ENCODE results near the gene PRKAR1B.

The PRKAR1B gene

DNA sequence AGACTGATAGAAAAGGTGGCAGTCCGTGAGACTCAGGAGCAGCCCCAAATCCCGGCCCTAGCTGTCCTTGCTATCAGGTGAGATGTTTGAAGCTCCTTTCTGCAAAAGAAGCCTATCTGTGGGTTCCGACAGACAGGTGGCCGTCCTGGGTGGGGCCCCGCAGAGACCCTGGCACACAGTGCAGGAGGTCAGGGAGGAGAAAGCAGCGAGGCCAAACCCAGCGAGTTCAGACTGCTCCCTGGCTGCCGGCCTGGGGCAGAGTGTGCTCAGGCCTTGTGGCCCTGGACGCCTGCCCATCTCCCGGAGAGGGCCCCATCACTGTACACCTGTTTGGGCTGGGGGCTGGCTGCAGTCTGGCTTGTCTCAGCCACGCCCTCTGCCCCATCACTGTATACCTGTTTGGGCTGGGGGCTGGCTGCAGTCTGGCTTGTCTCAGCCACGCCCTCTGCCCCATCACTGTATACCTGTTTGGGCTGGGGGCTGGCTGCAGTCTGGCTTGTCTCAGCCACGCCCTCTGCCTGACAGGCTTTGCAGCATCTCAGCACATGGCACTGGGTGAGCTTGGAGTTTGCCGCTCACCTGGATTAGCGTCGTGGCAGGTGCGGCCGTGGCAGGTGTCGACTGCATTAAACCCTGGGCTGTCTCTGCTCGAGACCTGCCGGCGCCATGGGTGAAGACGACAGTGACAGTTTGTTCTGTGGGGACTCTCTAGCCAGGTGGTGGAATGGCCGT is 11.8 kb upstream of the PRKAR1B start:
- H3K23ac ChIP-seq (ENCODE audit: low read depth, low read length, poor library complexity), result no peak overlapping the region
- H3K14ac ChIP-seq (ENCODE audit: low read length), result no peak overlapping the region
- no peak for DNase-seq (ENCODE audit: low spot score)

GRCh38 chr7:738241-738640 is 11.2 kb upstream of the PRKAR1B start:
- H2AK5ac ChIP-seq (ENCODE audit: low read depth, low read length), result no peak overlapping the region
- H2BK120ac ChIP-seq (ENCODE audit: low read depth, low read length), result no peak overlapping the region
- no peak overlapping the region for H3K4ac ChIP-seq (ENCODE audit: low read length)
- no peak overlapping the region for H3K4me3 ChIP-seq (ENCODE audit: low read length in 2 of 2)
- H3K9ac ChIP-seq (ENCODE audit: low read depth, low read length, poor library complexity), result no peak overlapping the region
- H4K8ac ChIP-seq (ENCODE audit: low read depth, low read length), result no peak overlapping the region
- peaks cover 25% of the 10 kb centered on the region for H3K79me1 ChIP-seq (ENCODE audit: low read depth, low read length)
- peaks cover 23 to 60% of the 10 kb centered on the region in 2 donors for H3K36me3 ChIP-seq (replicated peaks in 1 of 2; ENCODE audit: control insufficient read depth in 2 of 2, insufficient read depth in 2 of 2, low read length in 2 of 2)
- H3K14ac ChIP-seq (ENCODE audit: low read length), result no peak overlapping the region
- H4K91ac ChIP-seq (ENCODE audit: low read depth, low read length, poor library complexity), result no peak overlapping the region
- no peak overlapping the region for H3K27ac ChIP-seq (replicated peaks; ENCODE audit: low read length)
- H3K4me1 ChIP-seq (ENCODE audit: control insufficient read depth in 2 of 2, insufficient read depth in 1 of 2, low read depth in 1 of 2, low read length in 2 of 2), result no peaks in the 10 kb centered on the region
- no peak overlapping the region for H2AFZ ChIP-seq (ENCODE audit: low read length)
- peaks cover 10 to 22% of the 10 kb centered on the region in 2 donors for H3K9me3 ChIP-seq (replicated peaks in 1 of 2; ENCODE audit: control insufficient read depth in 2 of 2, insufficient read depth in 1 of 2, low read depth in 1 of 2, low read length in 2 of 2)
- H3K23ac ChIP-seq (ENCODE audit: low read depth, low read length, poor library complexity), result no peak overlapping the region
- H2BK12ac ChIP-seq (ENCODE audit: low read length), result no peak overlapping the region
- no peak for DNase-seq (ENCODE audit: low spot score)
- H3K27me3 ChIP-seq (ENCODE audit: control insufficient read depth in 3 of 3, insufficient read depth in 3 of 3, low read depth in 1 of 3, low read length in 3 of 3), result no peaks in the 10 kb centered on the region
- no CpG with 5 or more reads among the region's 5 CpGs for WGBS, 2 donors (ENCODE audit: extremely low coverage in 2 of 2, insufficient read length in 2 of 2, insufficient replicate concordance in 1 of 2)
- H2BK5ac ChIP-seq (ENCODE audit: low read length), result no peak overlapping the region
- H2BK15ac ChIP-seq (ENCODE audit: low read length), result no peak overlapping the region
- no peak overlapping the region for H3K18ac ChIP-seq (ENCODE audit: low read length)
- no peak overlapping the region for H3K4me2 ChIP-seq (ENCODE audit: insufficient read depth, low read length, poor library complexity, severe bottlenecking)

More for the DNA sequence above, 11.8 kb upstream of the PRKAR1B start:
- H3K27ac ChIP-seq (replicated peaks; ENCODE audit: low read length), result no peak overlapping the region
- WGBS, 2 donors (ENCODE audit: extremely low coverage in 2 of 2, insufficient read length in 2 of 2, insufficient replicate concordance in 1 of 2), result no CpG with 5 or more reads among the region's 24 CpGs
- H2AK5ac ChIP-seq (ENCODE audit: low read depth, low read length), result no peak overlapping the region
- H3K27me3 ChIP-seq (ENCODE audit: control insufficient read depth in 3 of 3, insufficient read depth in 3 of 3, low read depth in 1 of 3, low read length in 3 of 3), result no peaks in the 10 kb centered on the region
- no peak overlapping the region for H3K4ac ChIP-seq (ENCODE audit: low read length)
- H4K91ac ChIP-seq (ENCODE audit: low read depth, low read length, poor library complexity), result no peak overlapping the region
- no peak overlapping the region for H2AFZ ChIP-seq (ENCODE audit: low read length)
- no peak overlapping the region for H3K4me2 ChIP-seq (ENCODE audit: insufficient read depth, low read length, poor library complexity, severe bottlenecking)
- peaks cover 25% of the 10 kb centered on the region for H3K79me1 ChIP-seq (ENCODE audit: low read depth, low read length)
- H2BK12ac ChIP-seq (ENCODE audit: low read length), result no peak overlapping the region
- no peak overlapping the region for H2BK120ac ChIP-seq (ENCODE audit: low read depth, low read length)
- no peaks in the 10 kb centered on the region for H3K4me1 ChIP-seq (ENCODE audit: control insufficient read depth in 2 of 2, insufficient read depth in 1 of 2, low read depth in 1 of 2, low read length in 2 of 2)
- H2BK5ac ChIP-seq (ENCODE audit: low read length), result no peak overlapping the region
- H2BK15ac ChIP-seq (ENCODE audit: low read length), result no peak overlapping the region
- peaks cover 10 to 18% of the 10 kb centered on the region in 2 donors for H3K9me3 ChIP-seq (replicated peaks in 1 of 2; ENCODE audit: control insufficient read depth in 2 of 2, insufficient read depth in 1 of 2, low read depth in 1 of 2, low read length in 2 of 2)
- no peak overlapping the region for H3K9ac ChIP-seq (ENCODE audit: low read depth, low read length, poor library complexity)
- no peak overlapping the region for H3K4me3 ChIP-seq (ENCODE audit: low read length in 2 of 2)
- no peak overlapping the region for H4K8ac ChIP-seq (ENCODE audit: low read depth, low read length)
- H3K18ac ChIP-seq (ENCODE audit: low read length), result no peak overlapping the region
- peaks cover 23 to 60% of the 10 kb centered on the region in 2 donors for H3K36me3 ChIP-seq (replicated peaks in 1 of 2; ENCODE audit: control insufficient read depth in 2 of 2, insufficient read depth in 2 of 2, low read length in 2 of 2)

- Histone ChIP-seq H4K8ac (ENCODE audit: low read depth, low read length) (no peak overlapping the region), H2BK5ac (ENCODE audit: low read length) (no peak overlapping the region), H3K18ac (ENCODE audit: low read length) (no peak overlapping the region), H3K14ac (ENCODE audit: low read length) (no peak overlapping the region), H3K4me2 (ENCODE audit: insufficient read depth, low read length, poor library complexity, severe bottlenecking) (no peak overlapping the region), H2AK5ac (ENCODE audit: low read depth, low read length) (no peak overlapping the region), H3K27me3 (ENCODE audit: control insufficient read depth in 3 of 3, insufficient read depth in 3 of 3, low read depth in 1 of 3, low read length in 3 of 3) (no peaks in the 10 kb centered on the region), H3K4ac (ENCODE audit: low read length) (no peak overlapping the region), H3K4me3 (ENCODE audit: low read length in 2 of 2) (peak overlapping the region in 1 of 2 donors; percentile 64), H3K9ac (ENCODE audit: low read depth, low read length, poor library complexity) (no peak overlapping the region), H2BK15ac (ENCODE audit: low read length) (no peak overlapping the region), H2BK120ac (ENCODE audit: low read depth, low read length) (no peak overlapping the region), H4K91ac (ENCODE audit: low read depth, low read length, poor library complexity) (no peak overlapping the region), H3K9me3 (replicated peaks in 1 of 2; ENCODE audit: control insufficient read depth in 2 of 2, insufficient read depth in 1 of 2, low read depth in 1 of 2, low read length in 2 of 2) (peaks cover 12 to 22% of the 10 kb centered on the region in 2 donors), H2AFZ (ENCODE audit: low read length) (no peak overlapping the region), H3K27ac (replicated peaks; ENCODE audit: low read length) (no peak overlapping the region), H2BK12ac (ENCODE audit: low read length) (no peak overlapping the region), H3K79me1 (ENCODE audit: low read depth, low read length) (peaks cover 20% of the 10 kb centered on the region), H3K23ac (ENCODE audit: low read depth, low read length, poor library complexity) (no peak overlapping the region), H3K4me1 (ENCODE audit: control insufficient read depth in 2 of 2, insufficient read depth in 1 of 2, low read depth in 1 of 2, low read length in 2 of 2) (no peaks in the 10 kb centered on the region), H3K36me3 (replicated peaks in 1 of 2; ENCODE audit: control insufficient read depth in 2 of 2, insufficient read depth in 2 of 2, low read length in 2 of 2) (peaks cover 29 to 65% of the 10 kb centered on the region in 2 donors)
- whole genome bisulfite sequencing, 2 donors (ENCODE audit: extremely low coverage in 2 of 2, insufficient read length in 2 of 2, insufficient replicate concordance in 1 of 2), result no CpG with 5 or more reads among the region's 11 CpGs
- DNase-seq (ENCODE audit: low spot score), result no peak
Observed at GRCh38 chr7:734808-735207, 7.7 kb upstream of the PRKAR1B start.

DNA sequence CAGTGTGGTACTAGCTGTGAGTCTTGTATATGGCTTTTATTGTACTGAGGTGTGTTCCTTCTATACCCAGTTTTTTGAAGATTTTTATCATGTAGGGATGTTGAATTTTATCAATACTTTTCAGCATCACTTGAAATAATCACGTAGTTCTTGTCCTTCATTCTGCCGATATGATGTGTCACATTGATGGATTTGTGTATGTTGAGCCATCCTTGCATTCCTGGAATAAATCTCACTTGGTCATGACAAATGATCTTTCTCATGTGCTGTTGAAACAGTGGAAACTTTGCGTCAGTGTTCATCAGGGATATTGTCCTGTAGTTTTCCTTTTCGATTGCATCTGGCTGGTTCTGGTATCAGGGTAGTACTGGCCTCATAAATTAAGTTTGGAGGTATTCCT is 7.1 kb upstream of the PRKAR1B start:
- Histone ChIP-seq H3K4me1 (ENCODE audit: control insufficient read depth in 2 of 2, insufficient read depth in 1 of 2, low read depth in 1 of 2, low read length in 2 of 2) (no peaks in the 10 kb centered on the region), H2AK5ac (ENCODE audit: low read depth, low read length) (no peak overlapping the region), H3K36me3 (replicated peaks in 1 of 2; ENCODE audit: control insufficient read depth in 2 of 2, insufficient read depth in 2 of 2, low read length in 2 of 2) (peaks cover 34 to 66% of the 10 kb centered on the region in 2 donors), H3K18ac (ENCODE audit: low read length) (no peak overlapping the region), H2BK15ac (ENCODE audit: low read length) (no peak overlapping the region), H3K4me3 (ENCODE audit: low read length in 2 of 2) (no peak overlapping the region), H3K9ac (ENCODE audit: low read depth, low read length, poor library complexity) (no peak overlapping the region), H3K27ac (replicated peaks; ENCODE audit: low read length) (no peak overlapping the region), H4K91ac (ENCODE audit: low read depth, low read length, poor library complexity) (no peak overlapping the region), H2BK5ac (ENCODE audit: low read length) (no peak overlapping the region), H2BK120ac (ENCODE audit: low read depth, low read length) (no peak overlapping the region), H3K14ac (ENCODE audit: low read length) (no peak overlapping the region), H3K27me3 (ENCODE audit: control insufficient read depth in 3 of 3, insufficient read depth in 3 of 3, low read depth in 1 of 3, low read length in 3 of 3) (no peaks in the 10 kb centered on the region), H2AFZ (ENCODE audit: low read length) (no peak overlapping the region), H3K23ac (ENCODE audit: low read depth, low read length, poor library complexity) (no peak overlapping the region), H2BK12ac (ENCODE audit: low read length) (no peak overlapping the region), H3K4me2 (ENCODE audit: insufficient read depth, low read length, poor library complexity, severe bottlenecking) (no peak overlapping the region), H4K8ac (ENCODE audit: low read depth, low read length) (no peak overlapping the region), H3K79me1 (ENCODE audit: low read depth, low read length) (peaks cover 17% of the 10 kb centered on the region), H3K9me3 (replicated peaks in 1 of 2; ENCODE audit: control insufficient read depth in 2 of 2, insufficient read depth in 1 of 2, low read depth in 1 of 2, low read length in 2 of 2) (peaks cover 12 to 22% of the 10 kb centered on the region in 2 donors), H3K4ac (ENCODE audit: low read length) (no peak overlapping the region)
- DNase-seq (ENCODE audit: low spot score), result no peak
- no CpG with 5 or more reads among the region's 4 CpGs for WGBS, 2 donors (ENCODE audit: extremely low coverage in 2 of 2, insufficient read length in 2 of 2, insufficient replicate concordance in 1 of 2)

Data from neuronal stem cell (in vitro differentiated cells).